Duodenal mucosa (tissue), 2 donors: ENCODE measurements around the gene INTS13.
A peak's percentile ranks its signal among the peaks of the same experiment; 100 is the strongest.
"Not testable (repeated sequence)": the region's sequence is repeated elsewhere in the genome, so short reads cannot be mapped to it uniquely, and the experiment has no call there.

Experiments
- H3K27ac ChIP-seq: one replicate; pipeline ENCODE4 v1.7.0; 2013; ENCODE audit warnings: low read depth, low read length
- H3K27me3 ChIP-seq, 2 donors: one replicate each; pipeline ENCODE4 v1.7.0; 2013; ENCODE audit warnings: low read length in 2 of 2, control low read depth in 1 of 2; ENCODE audit not compliant: insufficient read depth in 2 of 2, control insufficient read depth in 1 of 2
- H3K36me3 ChIP-seq, 2 donors: one replicate each; pipeline ENCODE4 v1.7.0; 2013; ENCODE audit warnings: low read length in 2 of 2, control low read depth in 1 of 2; ENCODE audit not compliant: insufficient read depth in 2 of 2, control insufficient read depth in 1 of 2
- H3K4me1 ChIP-seq, 2 donors: one replicate each; pipeline ENCODE4 v1.7.0; 2013; ENCODE audit warnings: low read length in 2 of 2, control low read depth in 1 of 2; ENCODE audit not compliant: insufficient read depth in 2 of 2, control insufficient read depth in 1 of 2
- H3K4me3 ChIP-seq, 2 donors: one replicate each; pipeline ENCODE4 v1.7.0; 2013; ENCODE audit warnings: low read length in 2 of 2, low read depth in 1 of 2
- H3K9ac ChIP-seq, 2 donors: one replicate each; pipeline ENCODE4 v1.7.0; 2013; ENCODE audit warnings: low read length in 2 of 2, low read depth in 1 of 2
- H3K9me3 ChIP-seq, 2 donors: one replicate each; pipeline ENCODE4 v1.7.0; 2013; ENCODE audit warnings: low read length in 2 of 2, control low read depth in 1 of 2; ENCODE audit not compliant: control insufficient read depth in 1 of 2

The INTS13 gene

DNA sequence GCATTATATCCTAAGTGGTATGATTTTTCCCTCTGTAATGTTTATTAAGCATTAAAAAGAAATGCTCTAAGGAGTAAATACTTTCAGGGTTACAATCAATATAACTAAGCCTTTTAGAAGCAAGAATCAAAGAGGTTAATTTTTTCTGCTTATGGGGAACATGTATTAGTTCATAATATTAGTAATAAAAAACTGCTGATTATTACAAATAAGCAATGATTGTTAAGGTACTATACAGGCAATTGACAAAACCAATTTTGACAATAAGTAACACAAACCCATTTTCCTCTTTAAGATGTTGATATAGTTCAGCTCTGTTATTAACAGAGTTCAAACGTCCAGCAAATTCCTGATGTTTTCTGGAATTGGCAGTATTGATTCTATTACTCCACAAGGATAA is 31.8 kb downstream of the INTS13 start:
- peaks cover 0 to 31% of the 10 kb centered on the region in 2 donors for H3K36me3 ChIP-seq

DNA sequence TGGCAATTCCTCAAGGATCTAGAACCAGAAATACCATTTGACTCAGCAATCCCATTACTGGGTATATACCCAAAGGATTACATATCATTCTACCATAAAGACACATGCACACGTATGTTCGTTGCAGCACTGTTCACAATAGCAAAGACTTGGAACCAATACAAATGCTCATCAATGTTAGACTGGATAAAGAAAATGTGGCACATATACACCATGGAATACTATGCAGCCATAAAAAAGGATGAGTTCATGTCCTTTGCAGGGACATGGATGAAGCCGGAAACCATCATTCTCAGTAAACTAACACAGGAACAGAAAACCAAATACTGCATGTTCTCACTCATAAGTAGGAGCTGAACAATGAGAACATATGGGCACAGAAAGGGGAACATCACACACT is 34.4 kb downstream of the INTS13 start:
- H3K4me3 ChIP-seq, H3K27me3 ChIP-seq, H3K9me3 ChIP-seq, H3K9ac ChIP-seq, H3K27ac ChIP-seq, H3K4me1 ChIP-seq: not testable (repeated sequence)
- H3K36me3 ChIP-seq, result peaks cover 0 to 19% of the 10 kb centered on the region in 2 donors

More for the DNA sequence above, 31.8 kb downstream of the INTS13 start:
- peaks cover 0 to 3% of the 10 kb centered on the region in 2 donors for H3K4me1 ChIP-seq
- no peaks in the 10 kb centered on the region for H3K9me3 ChIP-seq
- no peak overlapping the region for H3K27ac ChIP-seq
- H3K4me3 ChIP-seq, result no peak overlapping the region
- no peaks in the 10 kb centered on the region for H3K27me3 ChIP-seq
- H3K9ac ChIP-seq, result no peak overlapping the region

DNA sequence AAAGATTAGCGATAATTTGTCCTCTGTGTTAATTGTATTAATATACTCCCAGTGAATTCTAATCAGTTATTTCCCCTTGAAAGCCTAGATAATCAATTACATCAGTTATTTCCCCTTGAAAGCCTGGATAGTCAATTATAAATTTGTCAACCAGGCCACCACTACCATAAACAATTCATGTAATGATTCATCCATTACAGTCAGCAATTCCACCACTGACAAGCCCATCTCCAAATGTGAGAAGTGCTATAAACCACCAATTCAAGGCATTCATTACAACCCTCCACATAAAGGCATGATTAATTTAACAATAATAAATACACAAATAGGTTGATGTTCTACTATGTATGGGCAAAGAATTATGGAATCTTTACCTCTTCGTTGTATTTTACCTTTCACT is 40.9 kb downstream of the INTS13 start:
- Histone ChIP-seq H3K36me3 (peaks cover 0 to 8% of the 10 kb centered on the region in 2 donors), H3K27me3 (no peaks in the 10 kb centered on the region), H3K9ac (no peak overlapping the region), H3K27ac (no peak overlapping the region), H3K4me3 (no peak overlapping the region), H3K4me1 (no peaks in the 10 kb centered on the region), H3K9me3 (no peaks in the 10 kb centered on the region)

DNA sequence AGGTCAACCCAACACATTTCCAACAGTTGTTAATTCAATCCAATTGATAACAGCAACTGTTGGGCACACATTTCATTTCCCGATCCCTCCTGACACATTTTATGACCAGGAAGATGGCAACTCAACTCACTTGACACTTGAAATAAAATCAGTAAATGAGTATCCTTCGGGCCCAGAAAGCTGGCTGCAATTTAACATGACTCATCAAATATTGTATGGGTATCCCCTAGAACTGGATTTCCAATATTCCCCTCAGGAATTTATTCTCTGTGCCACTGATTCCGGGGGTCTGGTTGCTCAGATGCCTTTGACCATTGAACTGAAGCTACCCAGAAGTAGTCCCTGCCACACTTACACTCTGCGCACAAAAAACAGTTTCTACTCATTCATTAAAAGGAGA is 42.1 kb downstream of the INTS13 start:
- Histone ChIP-seq H3K9ac (no peak overlapping the region), H3K27ac (no peak overlapping the region), H3K4me1 (no peaks in the 10 kb centered on the region), H3K27me3 (no peaks in the 10 kb centered on the region), H3K4me3 (no peak overlapping the region), H3K36me3 (peaks cover 0 to 8% of the 10 kb centered on the region in 2 donors), H3K9me3 (no peaks in the 10 kb centered on the region)

DNA sequence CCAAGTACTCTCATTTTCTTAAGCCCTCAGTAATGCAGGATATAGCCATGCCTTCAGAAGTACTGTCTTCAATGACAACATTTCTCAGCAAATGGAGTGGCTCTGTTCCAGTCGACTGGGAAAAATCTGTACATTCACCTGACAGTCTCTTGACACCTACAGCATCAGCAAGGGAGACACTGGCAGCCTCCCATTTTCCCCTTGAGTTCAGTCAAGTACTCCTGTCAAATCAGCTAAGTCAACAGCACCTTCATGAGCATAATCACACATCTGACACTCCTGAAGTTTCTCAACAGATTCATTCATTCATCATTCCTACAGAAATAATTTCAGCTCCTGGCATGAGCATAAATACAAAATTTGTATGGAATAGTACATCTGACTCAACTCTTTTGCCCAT is 46.1 kb downstream of the INTS13 start:
- H3K36me3 ChIP-seq, result no peaks in the 10 kb centered on the region
- no peaks in the 10 kb centered on the region for H3K9me3 ChIP-seq
- no peak overlapping the region for H3K4me3 ChIP-seq
- H3K27ac ChIP-seq, result no peak overlapping the region
- H3K4me1 ChIP-seq, result no peaks in the 10 kb centered on the region
- no peak overlapping the region for H3K9ac ChIP-seq
- H3K27me3 ChIP-seq, result no peaks in the 10 kb centered on the region

DNA sequence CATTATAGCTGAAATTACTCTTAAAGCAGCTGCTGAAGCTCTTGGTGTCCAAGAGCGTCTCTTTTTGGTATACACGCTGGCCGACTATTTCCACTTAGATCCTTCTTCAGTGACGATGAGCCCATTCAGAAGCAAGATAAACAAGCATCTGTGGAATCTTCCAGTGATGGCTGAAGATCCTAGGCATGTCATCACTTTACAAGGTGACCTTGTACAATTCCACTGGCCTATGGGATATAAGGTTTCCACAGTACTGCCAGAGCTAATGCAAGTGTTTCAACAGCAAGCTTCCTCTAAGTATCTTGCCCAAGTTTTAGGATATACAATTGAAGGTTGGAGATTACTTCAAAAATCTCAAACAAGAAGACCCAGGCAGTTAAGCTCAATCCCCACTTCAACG is 47.0 kb downstream of the INTS13 start:
- no peaks in the 10 kb centered on the region for H3K9me3 ChIP-seq
- no peak overlapping the region for H3K9ac ChIP-seq
- H3K4me3 ChIP-seq, result no peak overlapping the region
- no peaks in the 10 kb centered on the region for H3K27me3 ChIP-seq
- no peaks in the 10 kb centered on the region for H3K36me3 ChIP-seq
- H3K27ac ChIP-seq, result no peak overlapping the region
- no peaks in the 10 kb centered on the region for H3K4me1 ChIP-seq

DNA sequence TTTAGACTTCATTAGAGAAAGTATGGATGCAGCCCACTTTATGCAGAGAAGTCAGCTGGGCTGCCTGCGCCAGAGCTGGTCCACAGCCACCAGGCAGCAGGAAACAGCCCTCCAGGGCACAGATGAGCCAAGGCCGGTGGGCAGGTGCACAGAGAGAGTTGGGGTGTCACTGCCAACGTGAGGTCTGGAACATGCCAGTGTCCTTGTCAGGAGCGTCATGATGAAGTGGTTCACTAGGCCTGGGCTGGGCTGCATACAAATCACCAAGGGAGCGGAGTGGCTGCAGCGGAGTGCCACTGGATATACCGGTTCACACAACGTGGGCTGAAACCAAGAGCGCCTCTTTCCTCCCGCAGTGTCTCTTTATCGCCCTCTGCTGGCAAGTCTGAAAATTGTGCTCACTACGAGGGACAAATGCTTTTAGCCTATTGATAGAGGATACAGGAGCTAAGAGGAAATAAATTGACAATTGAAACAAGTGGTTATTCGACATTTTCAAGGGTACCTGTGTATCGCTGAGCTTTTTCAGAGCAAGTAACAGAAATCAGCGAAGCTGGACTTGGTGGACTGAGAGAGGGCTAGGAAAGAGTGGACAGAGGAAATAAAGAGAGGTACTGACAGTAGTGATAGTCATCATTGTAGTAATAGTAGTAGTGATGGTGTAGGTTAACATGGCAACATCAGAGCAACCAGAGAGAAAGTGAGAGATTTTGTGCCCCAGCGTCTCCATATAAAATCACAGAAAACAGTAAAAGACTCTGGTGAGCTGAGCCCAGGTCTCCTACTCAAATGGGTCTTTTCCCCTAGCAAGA is 52.8 kb downstream of the INTS13 start:
- H3K4me3 ChIP-seq, result peak overlapping the region; percentile 38 to 50

DNA sequence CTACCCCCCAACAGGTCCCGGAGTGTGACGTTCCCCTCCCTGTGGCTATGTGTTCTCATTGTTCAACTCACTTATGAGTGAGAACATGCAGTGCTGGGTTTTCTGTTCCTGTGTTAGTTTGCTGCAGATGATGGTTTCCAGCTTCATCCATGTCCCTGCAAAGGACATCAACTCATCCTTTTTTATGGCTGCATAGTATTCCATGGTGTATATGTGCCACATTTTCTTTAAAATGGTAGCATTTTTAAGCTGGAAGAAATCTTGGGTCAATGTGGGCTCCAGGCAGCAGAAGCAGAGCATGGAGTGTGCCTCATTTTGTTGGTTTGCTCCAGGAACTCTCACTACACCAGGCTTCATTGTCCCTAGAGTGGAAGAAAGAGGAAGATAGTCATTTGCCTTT is 57.2 kb downstream of the INTS13 start:
- no peak overlapping the region for H3K4me3 ChIP-seq
- H3K4me1 ChIP-seq, result peaks cover 3 to 11% of the 10 kb centered on the region in 2 donors
- H3K36me3 ChIP-seq, result no peaks in the 10 kb centered on the region
- H3K27ac ChIP-seq, result no peak overlapping the region
- H3K27me3 ChIP-seq, result no peaks in the 10 kb centered on the region
- H3K9me3 ChIP-seq, result no peaks in the 10 kb centered on the region
- H3K9ac ChIP-seq, result no peak overlapping the region

More for the DNA sequence above, 52.8 kb downstream of the INTS13 start:
- Histone ChIP-seq H3K27me3 (no peaks in the 10 kb centered on the region), H3K9ac (peak overlapping the region in 1 of 2 donors; percentile 9), H3K36me3 (no peaks in the 10 kb centered on the region), H3K27ac (no peak overlapping the region), H3K9me3 (no peaks in the 10 kb centered on the region), H3K4me1 (peaks cover 3 to 4% of the 10 kb centered on the region in 2 donors)

DNA sequence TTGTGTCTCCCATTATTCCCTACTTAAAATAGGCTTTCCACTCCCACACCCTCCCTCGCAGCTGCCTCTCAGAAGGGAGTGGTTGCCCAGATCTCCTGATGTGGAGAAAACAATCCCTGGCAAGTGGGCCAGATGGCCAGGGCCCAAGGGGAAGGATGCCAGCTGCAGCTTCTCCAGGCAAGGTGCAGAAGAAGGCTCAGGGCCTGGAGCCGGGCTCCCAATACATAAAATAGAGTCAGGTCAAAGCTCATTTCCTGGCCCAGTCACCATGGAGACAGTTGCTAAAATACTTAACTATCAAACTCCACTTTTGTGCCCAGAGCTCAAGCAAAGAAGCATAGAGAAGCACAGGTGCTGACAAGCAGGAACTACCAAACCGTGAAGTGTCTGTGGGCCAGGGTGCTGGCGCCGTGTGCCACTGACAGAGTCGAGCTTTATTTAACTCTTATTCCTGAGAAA is 59.1 kb downstream of the INTS13 start:
- no peak overlapping the region for H3K9ac ChIP-seq
- no peaks in the 10 kb centered on the region for H3K9me3 ChIP-seq
- no peaks in the 10 kb centered on the region for H3K36me3 ChIP-seq
- no peaks in the 10 kb centered on the region for H3K27me3 ChIP-seq
- H3K27ac ChIP-seq, result no peak overlapping the region
- peaks cover 0 to 7% of the 10 kb centered on the region in 2 donors for H3K4me1 ChIP-seq
- no peak overlapping the region for H3K4me3 ChIP-seq

DNA sequence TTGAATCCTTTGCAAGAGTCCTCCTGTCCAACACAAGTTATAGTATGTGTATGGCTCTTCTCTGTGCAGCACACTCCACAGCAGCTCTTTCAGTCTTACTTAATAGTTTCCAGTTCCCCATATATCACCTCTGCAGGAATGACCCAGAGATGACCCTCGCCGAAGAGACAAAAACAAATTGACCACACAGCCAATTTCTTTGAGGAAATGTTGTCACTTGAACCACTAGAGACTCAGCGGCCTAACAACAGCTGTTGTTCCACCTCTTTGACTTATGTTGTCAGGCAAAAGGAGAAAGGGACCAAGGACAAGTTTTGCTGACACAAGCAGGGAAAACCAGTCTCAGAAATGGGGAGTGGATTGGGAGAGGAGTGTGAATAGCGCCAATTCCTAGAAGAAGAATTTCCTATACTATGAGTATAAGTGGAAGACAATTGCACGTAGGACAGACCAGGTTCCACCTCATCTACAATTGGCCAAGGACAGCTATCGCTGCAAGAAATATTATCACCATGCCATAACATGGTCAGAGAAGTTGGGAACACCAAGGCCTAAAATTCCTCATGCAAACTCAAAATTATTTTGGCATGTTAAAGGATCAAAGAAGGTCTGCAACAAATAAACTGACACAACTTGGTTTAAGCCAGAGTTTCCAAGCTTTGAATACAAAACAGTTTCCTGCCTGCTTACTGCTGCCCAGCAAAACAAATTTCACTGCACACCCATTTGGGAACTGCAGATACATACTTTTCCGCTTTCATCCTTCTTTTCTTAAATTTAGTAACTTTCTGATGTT is 63.1 kb downstream of the INTS13 start:
- Histone ChIP-seq H3K27ac (no peak overlapping the region), H3K27me3 (no peaks in the 10 kb centered on the region), H3K9ac (no peak overlapping the region), H3K9me3 (no peaks in the 10 kb centered on the region), H3K4me1 (peaks cover 14 to 16% of the 10 kb centered on the region in 2 donors), H3K4me3 (no peak overlapping the region), H3K36me3 (no peaks in the 10 kb centered on the region)
